CD4-positive, alpha-beta T cell treated with Interleukin-17A for 1 hour (primary cell): ENCODE data around the gene LTV1.
"Not testable (repeated sequence)": the region's sequence is repeated elsewhere in the genome, so short reads cannot be mapped to it uniquely, and the experiment has no call there.

ENCODE experiments used
- DNase-seq: peaks from one replicate; pipeline ENCODE4 v3.0.0-alpha.2; 2020

LTV1 gene, protein sequence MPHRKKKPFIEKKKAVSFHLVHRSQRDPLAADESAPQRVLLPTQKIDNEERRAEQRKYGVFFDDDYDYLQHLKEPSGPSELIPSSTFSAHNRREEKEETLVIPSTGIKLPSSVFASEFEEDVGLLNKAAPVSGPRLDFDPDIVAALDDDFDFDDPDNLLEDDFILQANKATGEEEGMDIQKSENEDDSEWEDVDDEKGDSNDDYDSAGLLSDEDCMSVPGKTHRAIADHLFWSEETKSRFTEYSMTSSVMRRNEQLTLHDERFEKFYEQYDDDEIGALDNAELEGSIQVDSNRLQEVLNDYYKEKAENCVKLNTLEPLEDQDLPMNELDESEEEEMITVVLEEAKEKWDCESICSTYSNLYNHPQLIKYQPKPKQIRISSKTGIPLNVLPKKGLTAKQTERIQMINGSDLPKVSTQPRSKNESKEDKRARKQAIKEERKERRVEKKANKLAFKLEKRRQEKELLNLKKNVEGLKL

GRCh38 chr6:143842902-143843676 lies at the start of gene LTV1:
Gene LTV1, plus strand, starts transcription at chr6:143843338. Its CDS starts 140 bp downstream, at chr6:143843478.
- peak; percentile 94 for DNase-seq

DNA sequence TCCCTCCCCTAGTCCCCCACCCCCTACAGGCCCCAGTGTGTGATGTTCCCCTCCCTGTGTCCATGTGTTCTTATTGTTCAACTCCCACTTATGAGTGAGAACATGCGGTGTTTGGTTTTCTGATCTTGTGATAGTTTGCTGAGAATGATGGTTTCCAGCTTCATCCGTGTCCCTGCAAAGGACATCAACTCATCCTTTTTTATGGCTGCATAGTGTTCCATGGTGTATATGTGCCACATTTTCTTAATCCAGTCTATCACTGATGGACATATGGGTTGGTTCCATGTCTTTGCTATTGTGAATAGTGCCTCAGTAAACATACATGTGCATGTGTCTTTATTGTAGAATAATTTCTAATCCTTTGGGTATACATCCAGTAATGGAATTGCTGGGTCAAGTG lies 46.6 kb upstream of the LTV1 start:
- DNase-seq = not testable (repeated sequence)

GRCh38 chr6:143798487-143798886 lies 44.7 kb upstream of the LTV1 start:
- not testable (repeated sequence) for DNase-seq

GRCh38 chr6:143802833-143803565 lies 40.1 kb upstream of the LTV1 start:
- DNase-seq = no peak

DNA sequence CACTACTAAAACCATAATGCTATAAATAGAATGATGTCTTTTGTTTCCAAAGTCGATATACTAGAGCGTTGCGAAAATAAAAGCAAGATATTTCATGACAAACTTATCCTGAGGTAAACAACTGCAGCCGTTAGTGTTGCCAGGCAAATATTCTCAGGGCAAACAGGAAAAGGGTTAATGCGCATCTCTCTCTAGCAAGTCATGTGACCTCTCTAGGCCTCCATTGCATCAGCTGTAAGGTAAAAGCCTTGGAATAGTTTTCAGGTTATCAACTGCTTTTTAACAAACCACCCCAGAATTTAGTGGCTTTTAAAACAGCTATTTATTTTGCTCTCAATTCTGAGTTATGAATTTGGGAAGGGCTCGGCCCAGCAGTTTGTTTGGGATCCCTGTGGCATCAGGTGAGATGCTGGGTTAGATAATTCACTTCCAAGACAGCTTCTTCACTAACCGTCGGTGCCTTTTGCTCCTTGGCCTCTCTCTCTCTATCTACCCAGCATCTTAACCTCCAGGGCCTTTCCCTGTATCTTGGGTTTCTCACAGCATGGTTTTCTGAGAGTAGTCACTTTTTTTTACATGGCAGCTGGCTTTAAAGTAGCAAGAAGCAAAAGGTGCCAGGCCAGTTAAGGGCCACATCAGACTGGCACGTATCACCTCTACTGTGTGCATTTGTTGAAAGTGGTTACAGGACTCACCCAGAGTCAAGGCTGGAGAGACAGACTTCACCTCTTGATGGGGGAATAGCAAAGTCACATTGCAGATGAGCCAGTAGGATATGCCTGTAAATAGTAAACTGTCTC lies 39.2 kb upstream of the LTV1 start:
- no peak for DNase-seq

- no peak for DNase-seq
These were observed 38.3 kb upstream of the LTV1 start for GRCh38 chr6:143804835-143805239.

DNA sequence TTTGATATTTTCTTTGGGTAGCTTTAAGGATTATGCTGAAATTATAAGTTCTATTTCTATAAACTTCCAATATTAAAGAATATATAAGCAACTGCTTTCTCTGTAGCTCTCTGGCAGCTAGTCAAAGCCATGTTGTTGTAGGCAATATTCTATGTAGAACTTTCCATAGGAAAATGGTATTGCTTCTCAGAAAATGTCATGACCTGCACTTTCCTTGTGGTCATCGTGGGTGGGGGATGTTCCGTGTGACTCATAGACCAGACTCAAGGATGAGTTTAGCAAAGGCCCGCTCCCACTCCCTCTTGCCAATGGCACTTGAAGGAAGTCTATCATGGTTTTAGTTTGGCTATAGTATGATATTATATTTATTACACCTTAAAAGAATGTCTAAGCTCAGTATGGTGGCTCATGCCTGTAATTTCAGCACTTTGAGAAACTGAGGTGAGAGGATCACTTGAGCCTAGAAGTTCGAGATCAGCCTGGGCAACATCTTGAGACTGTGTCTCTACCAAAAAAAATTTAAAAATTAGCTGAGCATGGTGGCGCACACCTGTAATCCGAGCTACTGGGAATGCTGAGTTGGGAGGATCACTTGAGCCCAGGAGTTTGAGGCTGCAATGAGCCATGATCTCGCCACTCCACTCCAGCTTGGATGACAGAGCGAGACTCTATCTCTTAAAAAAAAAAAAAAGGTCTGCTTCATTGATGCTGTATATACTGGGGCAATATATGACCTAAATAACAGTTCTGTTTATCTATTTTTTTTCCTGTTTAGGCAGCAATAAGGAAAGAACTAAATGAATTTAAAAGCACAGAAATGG lies 36.6 kb upstream of the LTV1 start:
- no peak for DNase-seq

DNA sequence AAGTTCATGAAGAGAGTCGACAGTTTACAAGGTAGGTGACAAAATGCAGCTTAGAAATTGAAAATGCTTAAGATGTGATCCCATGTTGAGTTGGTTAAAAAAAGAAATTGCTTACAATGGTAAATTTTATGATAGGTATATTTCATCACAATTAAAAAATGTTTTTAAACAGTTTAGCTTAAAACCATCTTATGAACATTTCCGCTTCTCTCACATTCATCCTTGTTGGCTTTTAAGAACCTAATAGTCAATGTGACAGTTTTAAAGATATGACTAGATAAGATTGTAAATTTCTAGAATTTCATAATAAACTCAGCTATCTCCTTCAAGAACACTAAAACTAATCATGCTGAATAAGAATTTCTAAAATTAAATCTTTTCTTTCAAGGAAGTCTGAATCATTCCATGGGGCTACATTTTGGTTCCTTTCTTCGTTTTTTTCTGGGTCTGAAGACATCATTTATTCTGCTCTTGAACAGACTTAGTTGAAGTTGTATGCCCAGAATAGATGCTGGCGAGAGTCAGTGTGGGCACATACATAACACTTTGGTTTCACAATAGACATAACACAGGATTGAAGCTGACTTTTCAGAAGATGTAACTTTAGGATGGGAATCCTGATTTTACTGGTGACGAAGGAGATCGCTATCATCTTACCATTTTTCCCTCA lies 35.9 kb upstream of the LTV1 start:
- DNase-seq = no peak

DNA sequence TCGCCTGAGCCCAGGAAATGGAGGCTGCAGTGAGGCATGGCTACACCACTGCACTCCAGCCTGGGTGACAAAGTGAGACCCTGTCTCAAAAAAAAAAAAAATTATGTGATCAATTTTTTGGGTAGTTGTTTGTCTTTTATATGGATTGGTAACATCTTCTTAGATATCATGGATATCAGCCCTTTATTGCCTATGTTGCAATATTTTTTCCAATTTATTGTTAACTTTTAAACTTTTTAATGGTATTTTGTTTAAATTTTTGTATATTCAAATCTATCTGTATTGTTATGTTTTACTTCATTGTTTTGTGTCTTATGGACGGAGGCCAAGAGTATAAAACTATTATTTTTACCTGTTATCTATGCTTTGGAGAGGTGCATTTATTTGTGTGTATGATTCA lies 32.4 kb upstream of the LTV1 start:
- DNase-seq = no peak

- DNase-seq = no peak
These were observed 31.5 kb upstream of the LTV1 start for GRCh38 chr6:143811501-143812157.

GRCh38 chr6:143817621-143818020 lies 25.5 kb upstream of the LTV1 start:
- DNase-seq = no peak

DNA sequence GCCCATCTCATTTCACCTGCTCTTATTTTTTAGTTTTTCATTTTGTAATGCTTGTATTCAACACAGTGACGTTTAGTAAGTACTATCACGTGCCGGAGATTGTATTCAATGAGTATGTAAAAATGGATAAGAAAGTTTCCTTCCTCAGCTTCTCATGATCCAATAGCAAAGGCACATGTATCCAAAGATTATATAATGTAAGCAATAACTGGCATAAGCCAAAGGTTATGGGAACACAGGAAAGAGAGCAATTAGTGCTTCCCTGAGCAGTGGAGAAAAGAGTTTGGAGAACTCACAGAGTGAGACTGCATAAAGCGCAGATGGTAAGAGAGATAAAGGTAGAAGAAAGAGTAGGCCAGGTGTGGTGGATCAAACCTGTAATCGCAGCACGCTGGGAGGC lies 21.8 kb upstream of the LTV1 start:
- DNase-seq = no peak

- no peak for DNase-seq
These were observed 20.5 kb upstream of the LTV1 start for GRCh38 chr6:143822584-143823024.

DNA sequence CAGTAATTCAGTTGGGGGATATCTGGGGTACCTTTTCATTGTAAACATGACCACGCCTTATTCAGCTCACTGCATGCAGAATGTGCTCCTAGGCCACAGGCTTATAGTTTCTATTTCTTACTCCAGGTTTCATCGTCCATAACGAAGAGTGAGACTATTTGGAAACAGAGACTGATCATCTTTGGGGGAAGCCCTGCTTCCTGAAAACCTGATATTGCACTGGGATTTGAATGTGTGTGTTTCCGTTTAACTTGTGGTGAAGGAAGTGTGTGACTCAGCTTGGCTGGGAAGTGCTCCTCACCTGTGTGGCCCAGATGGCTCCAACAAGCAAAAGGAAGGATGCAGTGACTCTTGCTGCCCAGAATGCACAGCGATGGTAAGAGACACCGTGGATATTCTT lies 19.6 kb upstream of the LTV1 start:
- no peak for DNase-seq

- no peak for DNase-seq
These were observed 14.6 kb upstream of the LTV1 start for GRCh38 chr6:143828572-143828971.

DNA sequence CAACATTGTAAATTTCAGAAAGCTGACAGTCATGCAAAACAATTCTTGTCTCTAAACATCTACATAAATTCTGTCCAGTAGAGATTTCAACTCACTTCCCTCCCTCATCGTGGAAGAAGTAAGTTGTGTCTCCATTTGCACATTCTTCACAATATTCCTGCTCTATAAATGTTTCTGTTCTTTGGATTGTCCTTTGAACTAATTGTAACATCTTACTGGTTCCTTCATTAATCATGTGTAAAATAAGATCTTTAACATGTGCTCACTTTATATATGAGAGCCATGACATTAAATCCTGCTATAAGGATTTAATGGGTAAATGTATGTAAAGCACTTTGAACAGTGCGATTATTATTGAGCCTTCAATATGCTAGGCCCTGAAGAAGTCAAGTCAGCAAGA lies 7.0 kb upstream of the LTV1 start:
- no peak for DNase-seq

DNA sequence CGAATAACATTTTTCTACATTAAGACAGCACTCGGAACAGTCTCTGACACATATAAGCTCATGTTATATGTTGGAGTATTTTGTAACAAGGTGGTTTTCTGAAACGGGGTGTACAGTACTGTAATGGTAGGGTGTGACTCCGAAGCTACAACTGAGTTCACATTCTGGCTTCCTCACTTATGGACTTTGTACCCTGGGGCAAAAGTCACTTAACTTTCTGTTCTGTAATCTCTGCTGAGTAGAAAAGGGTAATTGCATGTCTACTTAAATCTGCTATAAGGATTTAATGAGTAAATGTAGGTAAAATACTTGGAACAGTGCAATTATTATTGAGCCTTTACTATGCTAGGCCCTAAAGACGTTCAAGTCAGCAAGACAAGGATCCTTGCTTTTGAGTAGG lies 4.7 kb upstream of the LTV1 start:
- no peak for DNase-seq

DNA sequence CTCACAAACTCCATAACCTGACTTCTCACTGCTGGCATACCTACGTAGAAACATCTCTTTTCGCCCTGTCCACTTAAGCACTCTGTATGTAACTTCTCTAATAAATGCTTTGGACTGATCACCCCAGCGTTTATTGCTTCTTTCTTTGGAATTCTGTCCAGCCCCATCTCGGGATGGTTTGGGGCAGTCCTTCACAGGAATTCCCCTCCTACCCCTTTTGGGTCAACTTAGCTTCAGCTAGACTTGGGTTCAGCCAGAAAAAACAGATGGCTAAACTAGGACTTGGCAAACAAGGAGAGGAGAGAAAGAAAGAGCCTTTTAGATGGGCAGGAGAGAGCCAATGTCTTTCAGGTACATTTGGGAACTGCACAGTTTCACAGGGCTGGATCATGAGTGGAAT lies 3.9 kb upstream of the LTV1 start:
- DNase-seq = no peak

- DNase-seq = no peak
These were observed 2.4 kb upstream of the LTV1 start for GRCh38 chr6:143840595-143841265.

DNA sequence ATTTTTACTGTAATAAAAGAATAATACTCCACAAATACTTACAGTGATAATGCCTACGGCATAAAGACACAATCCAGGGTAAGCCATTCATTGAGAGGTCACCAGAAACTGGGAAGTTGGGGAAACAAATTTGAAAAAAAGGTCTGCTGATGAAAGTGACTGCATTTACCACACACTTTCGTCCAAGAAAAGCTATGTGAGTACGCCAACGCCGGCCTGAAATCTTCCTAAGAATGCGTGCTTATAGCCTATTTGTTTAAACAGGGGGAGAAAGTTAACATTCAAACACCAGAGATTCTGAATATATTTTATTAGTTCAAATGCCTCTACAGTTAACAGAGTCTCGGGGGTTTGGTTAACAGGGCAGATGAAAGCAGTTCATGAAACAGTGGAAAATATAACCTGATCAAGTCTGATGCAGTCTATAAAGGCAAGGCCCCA lies 657 bp upstream of the LTV1 start:
- DNase-seq = no peak
